Endothelial cell of umbilical vein (primary cell): ENCODE measurements around the gene PLXND1. TPM values are rescaled to one million over a fixed set of nuclear protein-coding genes. Genes with fewer than 3 reads are reported as not detected.

Source experiments
- BruUV-seq: library from RNA; stranded (reverse); fragments of 400-500 nt; replicated peaks from 2 replicates; lab custom pipeline; 2021; lab: Mats Ljungman, UMichigan
- CTCF ChIA-PET: fragments of 300-600, 350-600 bp; sonication (Branson Sonifier 250); formaldehyde crosslinking; loops from one replicate; lab custom pipeline; 2021; ENCODE audit warnings: antibody characterized with exemption, inconsistent platforms; lab: Charles Lee
- POLR2A ChIA-PET: fragments of 300-600, 350-600 bp; sonication (Branson Sonifier 250); formaldehyde crosslinking; loops from one replicate; lab custom pipeline; 2021; ENCODE audit warnings: antibody characterized with exemption, inconsistent platforms; lab: Charles Lee
- DNase-seq: peaks from one replicate; pipeline ENCODE4 v3.0.0-alpha.2; 2011; ENCODE audit warnings: low read depth, low spot score
- FAIRE-seq: peaks from 2 replicates; lab custom pipeline; 2011; peaks lifted over from hg19 to GRCh38; lab: Jason Lieb, UNC
- H2AFZ ChIP-seq: 2 replicates; pipeline ENCODE4 v1.6.0; 2012; ENCODE audit warnings: low read depth, low read length, control low read depth, inconsistent platforms
- H3K27ac ChIP-seq: 2 replicates; pipeline ENCODE4 v1.5.1; 2011; ENCODE audit warnings: low read depth, mild to moderate bottlenecking, control low read depth, low read length, moderate library complexity; ENCODE audit not compliant: insufficient read depth
- H3K27me3 ChIP-seq, 2 experiments: 2 replicates each; pipeline versions ENCODE4 v1.6.0 to v1.6.1; 2011; ENCODE audit warnings: low read length in 2 of 2, mixed read lengths in 1 of 2; ENCODE audit not compliant: control insufficient read depth in 2 of 2, insufficient read depth in 2 of 2
- H3K36me3 ChIP-seq, 2 experiments: 2 replicates in 1 of 2; 3 replicates in 1 of 2; pipeline ENCODE4 v1.5.1; 2011; ENCODE audit warnings: low read length in 2 of 2, mild to moderate bottlenecking in 1 of 2, moderate library complexity in 1 of 2; ENCODE audit not compliant: control insufficient read depth in 2 of 2, insufficient read depth in 2 of 2; ENCODE audit errors: extremely low read depth in 1 of 2
- H3K4me1 ChIP-seq: 3 replicates; pipeline ENCODE4 v1.5.1; 2011; ENCODE audit warnings: mild to moderate bottlenecking, low read length; ENCODE audit not compliant: control insufficient read depth, insufficient read depth; ENCODE audit errors: extremely low read depth
- H3K4me2 ChIP-seq: 2 replicates; pipeline ENCODE4 v1.6.1; 2011; ENCODE audit warnings: low read length, control low read depth, mixed read lengths; ENCODE audit not compliant: insufficient read depth
- H3K4me3 ChIP-seq, 3 experiments: fragments of 200-600 bp in 1 of 3; sonication (generic), shearing (Covaris generic) in 1 of 3; replicated peaks in 1 of 3; 2 replicates each; pipeline ENCODE4 v1.5.1; 2011 to 2016; ENCODE audit warnings: control low read depth in 3 of 3, low read length in 3 of 3, mild to moderate bottlenecking in 2 of 3, inconsistent platforms in 1 of 3, low read depth in 1 of 3, moderate library complexity in 1 of 3; ENCODE audit not compliant: insufficient read depth in 1 of 3
- H3K79me2 ChIP-seq: 2 replicates; pipeline ENCODE4 v1.6.0; 2012; ENCODE audit warnings: low read length, inconsistent platforms; ENCODE audit not compliant: control insufficient read depth, insufficient read depth
- H3K9ac ChIP-seq: replicated peaks from 2 replicates; pipeline ENCODE3; 2011; ENCODE audit warnings: low read length, control low read depth; ENCODE audit not compliant: insufficient read depth; ENCODE audit errors: extremely low read depth
- H3K9me1 ChIP-seq: replicated peaks from 3 replicates; pipeline ENCODE4 v1.6.0; 2011; ENCODE audit warnings: mild to moderate bottlenecking, low read length; ENCODE audit not compliant: control insufficient read depth, insufficient read depth; ENCODE audit errors: extremely low read depth
- H3K9me3 ChIP-seq: replicated peaks from 2 replicates; pipeline ENCODE4 v1.5.1; 2012; ENCODE audit warnings: low read length, inconsistent platforms; ENCODE audit not compliant: control insufficient read depth, insufficient read depth
- H4K20me1 ChIP-seq: replicated peaks from 2 replicates; pipeline ENCODE3; 2011; ENCODE audit warnings: mild to moderate bottlenecking, low read length; ENCODE audit not compliant: control insufficient read depth, insufficient read depth; ENCODE audit errors: extremely low read depth
- EZH2 ChIP-seq: IDR thresholded peaks from 2 replicates; pipeline ENCODE4 v1.6.1; 2012; ENCODE audit warnings: borderline replicate concordance, low read depth, mild to moderate bottlenecking, moderate library complexity, low read length, inconsistent platforms; ENCODE audit not compliant: severe bottlenecking
- FOS ChIP-seq: IDR thresholded peaks from 2 replicates; pipeline ENCODE4 v1.6.1; 2011; ENCODE audit warnings: mild to moderate bottlenecking, low read length, moderate library complexity, borderline replicate concordance; ENCODE audit not compliant: insufficient read depth
- GATA2 ChIP-seq: IDR thresholded peaks from 2 replicates; pipeline ENCODE4 v1.7.0; 2011; ENCODE audit warnings: low read depth, mild to moderate bottlenecking, moderate library complexity, mixed read lengths, low read length; ENCODE audit not compliant: insufficient read length, insufficient read depth
- JUN ChIP-seq: IDR thresholded peaks from 2 replicates; pipeline ENCODE4 v1.6.1; 2011; ENCODE audit warnings: borderline replicate concordance, low read depth; ENCODE audit not compliant: insufficient read length, insufficient read depth
- MYC ChIP-seq: IDR thresholded peaks from one replicate; pipeline ENCODE4 v1.6.1; 2011; ENCODE audit warnings: mild to moderate bottlenecking, low read depth, low read length
- POLR2A ChIP-seq: IDR thresholded peaks from 2 replicates; pipeline ENCODE4 v1.6.1; 2012; ENCODE audit warnings: low read depth, mild to moderate bottlenecking, control low read depth, low read length
- POLR2AphosphoS5 ChIP-seq: IDR thresholded peaks from 2 replicates; pipeline ENCODE4 v1.6.1; 2012; ENCODE audit warnings: low read depth, mild to moderate bottlenecking, control low read depth, low read length, moderate library complexity; ENCODE audit not compliant: insufficient read depth
- dilution Hi-C: fragments of 300-500 bp; cut with MboI; formaldehyde crosslinking; loops from one replicate; pipeline ENCODE4 v1.15.0; 2019; ENCODE audit warnings: low sequenced_read_pairs; ENCODE audit not compliant: extremely low pct_ligation_motif_present
- intact Hi-C: fragments of 100-400 bp; cut with micrococcal nuclease; formaldehyde crosslinking; loops from one replicate; pipeline ENCODE4 v1.10.0; 2022
- polyA plus RNA-seq, 4 experiments: library from polyadenylated mRNA; depleted of rRNA in 3 of 4; stranded (reverse) in 3 of 4; unstranded in 1 of 4; fragments of >200 nt; gene quantifications; 2 replicates each; pipeline versions ENCODE4 v1.2.1 to v1.2.3, GENCODE V29; 2011 to 2012; ENCODE audit warnings: missing spikeins in 1 of 4
- total RNA-seq: library from RNA; stranded (reverse); gene quantifications from 2 replicates; pipeline ENCODE4 v1.2.3, GENCODE V29; 2021
- TF ChIP-seq, protein P1 (sequence below): IDR thresholded peaks from 2 replicates; pipeline ENCODE4 v1.6.1; 2011; ENCODE audit not compliant: insufficient read depth, insufficient read length
- TF ChIP-seq, protein P2 (sequence below), 2 donors: IDR thresholded peaks; 1 replicate in 1 of 2; 2 replicates in 1 of 2; pipeline ENCODE4 v1.5.1; 2011; ENCODE audit warnings: low read length in 2 of 2, mild to moderate bottlenecking in 2 of 2, moderate library complexity in 2 of 2, control low read depth in 1 of 2, inconsistent platforms in 1 of 2, low read depth in 1 of 2; ENCODE audit not compliant: insufficient read depth in 1 of 2; ENCODE audit errors: extremely low read depth in 1 of 2

The PLXND1 gene
- total and polyA plus RNA-seq, 2 donors (not counting 3 experiments of a cell fraction or from before 2014, with no cell fraction given), result 300 to 834 TPM

DNA sequence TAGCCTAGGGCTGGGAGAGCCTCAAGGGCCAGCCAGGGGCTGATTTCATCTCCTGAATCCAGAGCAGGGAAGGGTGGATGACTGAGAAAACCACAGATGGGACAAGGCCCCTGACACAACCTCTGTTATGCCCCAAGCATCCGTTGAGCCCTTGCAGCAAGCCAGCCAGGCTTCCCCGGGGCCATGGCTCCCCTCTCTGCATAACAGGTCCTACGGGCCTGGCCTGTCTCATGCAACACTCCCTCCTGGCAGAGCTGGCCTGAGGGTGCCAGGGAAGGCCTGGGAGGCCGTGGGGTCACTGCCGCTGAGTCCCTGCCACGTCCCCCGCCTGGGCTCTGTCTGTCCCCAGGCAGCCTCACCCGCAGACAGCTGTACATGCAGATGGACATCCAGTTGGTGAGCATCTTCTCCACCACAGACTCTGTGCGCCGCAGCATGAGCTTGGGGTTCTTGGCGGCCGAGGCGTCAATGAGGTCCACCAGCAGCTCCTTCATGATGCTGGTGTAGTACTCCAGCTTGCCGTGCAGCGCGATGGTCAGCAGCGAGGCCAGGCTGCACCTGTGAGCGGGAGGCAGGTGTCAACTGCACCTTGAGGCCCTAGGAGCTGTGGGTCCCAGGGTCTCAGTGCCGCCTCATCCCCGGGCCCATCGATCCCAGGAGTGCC is 41.4 kb downstream of the PLXND1 start:
- Histone ChIP-seq H3K9me3 (no peaks in the 10 kb centered on the region), H3K79me2 (no peaks in the 10 kb centered on the region), H3K4me1 (peaks cover 22% of the 10 kb centered on the region), H3K4me3 (no peak overlapping the region), H3K36me3 (peaks cover 30 to 60% of the 10 kb centered on the region in 2 experiments), H2AFZ (no peak overlapping the region), H3K9ac (no peak overlapping the region), H3K27ac (no peak overlapping the region), H3K9me1 (no peaks in the 10 kb centered on the region), H3K4me2 (no peak overlapping the region), H4K20me1 (no peaks in the 10 kb centered on the region), H3K27me3 (no peaks in the 10 kb centered on the region)
- POLR2A ChIA-PET, result interaction anchor here (1.2 kb wide), 1 partner anchor 31 kb away, joined by 3 read pairs; no protein-coding TSS in a partner anchor
- BruUV-seq, result no TSS peak
- dilution Hi-C loops, result no loop called here
- FAIRE-seq (no peak), DNase-seq (no peak)
- TF ChIP-seq FOS (no peak), POLR2AphosphoS5 (no peak), GATA2 (no peak), EZH2 (no peak), MYC (no peak), POLR2A (no peak), JUN (no peak)
- TF ChIP-seq, protein P1, sequence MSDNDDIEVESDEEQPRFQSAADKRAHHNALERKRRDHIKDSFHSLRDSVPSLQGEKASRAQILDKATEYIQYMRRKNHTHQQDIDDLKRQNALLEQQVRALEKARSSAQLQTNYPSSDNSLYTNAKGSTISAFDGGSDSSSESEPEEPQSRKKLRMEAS, result no peak
- TF ChIP-seq, protein P2, sequence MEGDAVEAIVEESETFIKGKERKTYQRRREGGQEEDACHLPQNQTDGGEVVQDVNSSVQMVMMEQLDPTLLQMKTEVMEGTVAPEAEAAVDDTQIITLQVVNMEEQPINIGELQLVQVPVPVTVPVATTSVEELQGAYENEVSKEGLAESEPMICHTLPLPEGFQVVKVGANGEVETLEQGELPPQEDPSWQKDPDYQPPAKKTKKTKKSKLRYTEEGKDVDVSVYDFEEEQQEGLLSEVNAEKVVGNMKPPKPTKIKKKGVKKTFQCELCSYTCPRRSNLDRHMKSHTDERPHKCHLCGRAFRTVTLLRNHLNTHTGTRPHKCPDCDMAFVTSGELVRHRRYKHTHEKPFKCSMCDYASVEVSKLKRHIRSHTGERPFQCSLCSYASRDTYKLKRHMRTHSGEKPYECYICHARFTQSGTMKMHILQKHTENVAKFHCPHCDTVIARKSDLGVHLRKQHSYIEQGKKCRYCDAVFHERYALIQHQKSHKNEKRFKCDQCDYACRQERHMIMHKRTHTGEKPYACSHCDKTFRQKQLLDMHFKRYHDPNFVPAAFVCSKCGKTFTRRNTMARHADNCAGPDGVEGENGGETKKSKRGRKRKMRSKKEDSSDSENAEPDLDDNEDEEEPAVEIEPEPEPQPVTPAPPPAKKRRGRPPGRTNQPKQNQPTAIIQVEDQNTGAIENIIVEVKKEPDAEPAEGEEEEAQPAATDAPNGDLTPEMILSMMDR (IDR thresholded peaks at IDR 0.05; ENCODE audit: extremely low read depth in 1 of 2, insufficient read depth in 1 of 2, low read depth in 1 of 2, low read length in 2 of 2), result no peak
- CTCF ChIA-PET, result interaction anchor here (0.5 to 2.6 kb wide), 6 partner anchors 11 to 359 kb away, joined by 3 to 24 read pairs (median 4); no protein-coding TSS in a partner anchor
- intact Hi-C loops, result loop anchor here (5.0 kb wide), 1 partner anchor 183 kb away; no protein-coding TSS in a partner anchor
